RWPE2 (cell line): ENCODE data around the gene PRKAG2.

Source experiments
- ATAC-seq: fragments of 200-7000 bp; cut with Tn5 transposase; 3 replicates; pipeline ENCODE4 v1.9.1; 2021; ENCODE audit warnings: low read depth
- DNase-seq: peaks from one replicate; pipeline ENCODE4 v3.0.0-alpha.2; 2020; ENCODE audit warnings: low spot score
- H3K27ac ChIP-seq: fragments of 450-650 bp; 2 replicates; pipeline ENCODE4 v1.5.1; 2017; ENCODE audit warnings: mild to moderate bottlenecking; ENCODE audit not compliant: poor library complexity, severe bottlenecking
- H3K27me3 ChIP-seq: fragments of 250-450 bp; sonication (Bioruptor Pico); 2 replicates; pipeline ENCODE4 v1.5.1; 2021; ENCODE audit warnings: mild to moderate bottlenecking, moderate library complexity; ENCODE audit not compliant: insufficient read depth, poor library complexity, severe bottlenecking
- H3K36me3 ChIP-seq: fragments of 250-450 bp; sonication (Bioruptor Pico); 2 replicates; pipeline ENCODE4 v1.5.1; 2020; ENCODE audit warnings: low read depth, mild to moderate bottlenecking, moderate library complexity
- H3K4me1 ChIP-seq: fragments of 250-450 bp; sonication (Bioruptor Pico); 2 replicates; pipeline ENCODE4 v1.5.1; 2021; ENCODE audit warnings: mild to moderate bottlenecking, moderate library complexity; ENCODE audit not compliant: insufficient read depth, poor library complexity, severe bottlenecking
- H3K4me3 ChIP-seq: fragments of 250-450 bp; sonication (Bioruptor Pico); 2 replicates; pipeline ENCODE4 v1.5.1; 2021; ENCODE audit warnings: mild to moderate bottlenecking, moderate library complexity; ENCODE audit not compliant: severe bottlenecking
- H3K9me3 ChIP-seq: fragments of 250-450 bp; sonication (Bioruptor Pico); 2 replicates; pipeline ENCODE4 v1.5.1; 2021; ENCODE audit warnings: mild to moderate bottlenecking, moderate library complexity; ENCODE audit not compliant: severe bottlenecking
- TF ChIP-seq, protein P1 (sequence below): fragments of 450-650 bp; IDR thresholded peaks from one replicate; pipeline ENCODE4 v1.5.1; 2017; ENCODE audit warnings: mild to moderate bottlenecking, moderate library complexity; ENCODE audit not compliant: poor library complexity, severe bottlenecking

PRKAG2 gene

DNA sequence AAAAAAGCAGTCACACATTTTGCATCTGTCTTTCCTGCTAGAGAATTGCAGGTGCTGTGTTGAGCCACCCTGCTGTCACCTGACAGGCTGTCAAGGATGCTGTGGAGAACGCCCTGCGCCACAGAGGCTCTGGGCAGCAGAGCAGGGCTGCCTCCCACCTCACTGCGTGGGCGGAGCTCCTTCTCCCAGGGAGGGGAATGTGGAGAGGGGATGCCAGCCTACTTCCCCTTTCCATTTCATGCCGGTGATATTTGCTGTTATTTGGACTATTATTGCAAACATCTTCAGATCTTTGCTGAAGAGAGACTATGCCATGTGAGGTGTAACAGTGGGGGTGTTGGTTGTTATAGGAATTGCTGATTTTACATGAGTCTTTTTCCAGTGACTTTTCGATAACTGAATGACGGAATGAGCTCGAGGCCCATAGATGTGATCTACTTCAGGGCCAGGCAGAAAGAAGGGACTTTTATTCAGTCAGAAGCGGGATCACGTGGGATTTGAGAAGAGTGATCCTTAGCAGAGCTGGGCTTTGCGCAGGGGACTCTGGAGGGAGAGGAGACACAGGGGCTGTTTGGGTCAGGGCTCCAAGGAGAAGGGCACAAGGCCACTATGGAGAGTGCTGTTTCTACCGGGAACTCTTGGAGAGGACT, 13.6 kb upstream of the PRKAG2 start:
- ATAC-seq = no peak
- H3K4me3 ChIP-seq = no peak overlapping the region
- H3K27ac ChIP-seq = no peak overlapping the region
- TF ChIP-seq, protein P1, sequence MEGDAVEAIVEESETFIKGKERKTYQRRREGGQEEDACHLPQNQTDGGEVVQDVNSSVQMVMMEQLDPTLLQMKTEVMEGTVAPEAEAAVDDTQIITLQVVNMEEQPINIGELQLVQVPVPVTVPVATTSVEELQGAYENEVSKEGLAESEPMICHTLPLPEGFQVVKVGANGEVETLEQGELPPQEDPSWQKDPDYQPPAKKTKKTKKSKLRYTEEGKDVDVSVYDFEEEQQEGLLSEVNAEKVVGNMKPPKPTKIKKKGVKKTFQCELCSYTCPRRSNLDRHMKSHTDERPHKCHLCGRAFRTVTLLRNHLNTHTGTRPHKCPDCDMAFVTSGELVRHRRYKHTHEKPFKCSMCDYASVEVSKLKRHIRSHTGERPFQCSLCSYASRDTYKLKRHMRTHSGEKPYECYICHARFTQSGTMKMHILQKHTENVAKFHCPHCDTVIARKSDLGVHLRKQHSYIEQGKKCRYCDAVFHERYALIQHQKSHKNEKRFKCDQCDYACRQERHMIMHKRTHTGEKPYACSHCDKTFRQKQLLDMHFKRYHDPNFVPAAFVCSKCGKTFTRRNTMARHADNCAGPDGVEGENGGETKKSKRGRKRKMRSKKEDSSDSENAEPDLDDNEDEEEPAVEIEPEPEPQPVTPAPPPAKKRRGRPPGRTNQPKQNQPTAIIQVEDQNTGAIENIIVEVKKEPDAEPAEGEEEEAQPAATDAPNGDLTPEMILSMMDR = no peak
- no peaks in the 10 kb centered on the region for H3K36me3 ChIP-seq
- no peak for DNase-seq
- H3K27me3 ChIP-seq = peaks cover 16% of the 10 kb centered on the region
- H3K4me1 ChIP-seq = peaks cover 5% of the 10 kb centered on the region
- no peaks in the 10 kb centered on the region for H3K9me3 ChIP-seq

DNA sequence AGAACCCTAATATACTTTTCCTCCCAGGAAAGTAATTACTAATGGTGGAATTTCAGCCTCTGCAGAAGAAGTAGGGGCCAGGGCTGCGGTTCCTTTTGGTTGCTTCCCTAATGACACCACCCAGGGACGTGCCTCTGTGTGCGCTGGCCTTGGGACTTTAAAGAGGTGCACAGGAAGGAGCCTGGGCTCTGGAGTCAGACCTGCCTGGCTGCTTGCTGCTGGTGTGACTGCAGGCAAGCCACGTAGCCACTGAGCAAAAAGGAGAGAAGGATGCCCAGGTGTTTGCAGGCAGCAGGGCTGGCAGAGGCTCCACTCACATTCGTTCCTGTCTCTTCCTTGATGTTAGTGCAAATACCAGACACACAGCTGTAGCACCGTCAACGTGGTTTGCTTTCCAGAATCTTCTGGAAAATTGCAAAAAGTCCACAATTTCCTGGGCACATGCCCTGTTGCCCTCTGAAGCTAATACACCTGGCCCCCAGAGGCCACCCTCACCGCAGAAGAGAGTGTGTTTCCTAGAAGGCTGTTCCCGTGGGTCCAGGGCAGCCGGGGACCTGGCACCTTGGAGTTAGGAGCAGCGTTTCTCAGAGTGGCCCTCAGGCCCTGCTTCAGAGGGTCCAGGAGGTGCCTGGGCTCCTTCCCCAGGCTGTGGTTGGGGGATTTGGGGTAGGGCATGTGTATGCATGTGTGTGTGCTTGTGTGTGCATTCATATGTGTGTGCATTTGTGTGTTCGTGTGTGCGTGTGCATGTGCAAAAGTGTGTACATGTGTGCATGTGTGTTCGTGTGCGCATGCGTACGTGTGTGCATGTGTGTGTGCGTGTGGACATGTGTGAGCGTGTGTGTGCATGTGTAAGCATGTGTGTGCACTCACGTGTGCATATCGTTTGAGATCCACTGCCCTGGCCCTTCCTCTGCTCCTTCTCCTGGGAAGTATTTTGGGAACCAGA, 12.8 kb upstream of the PRKAG2 start:
- Histone ChIP-seq H3K4me1 (no peaks in the 10 kb centered on the region), H3K9me3 (no peaks in the 10 kb centered on the region), H3K27ac (no peak overlapping the region), H3K27me3 (peaks cover 16% of the 10 kb centered on the region), H3K4me3 (no peak overlapping the region), H3K36me3 (no peaks in the 10 kb centered on the region)
- TF ChIP-seq, protein P1 = no peak
- DNase-seq (no peak), ATAC-seq (no peak)

DNA sequence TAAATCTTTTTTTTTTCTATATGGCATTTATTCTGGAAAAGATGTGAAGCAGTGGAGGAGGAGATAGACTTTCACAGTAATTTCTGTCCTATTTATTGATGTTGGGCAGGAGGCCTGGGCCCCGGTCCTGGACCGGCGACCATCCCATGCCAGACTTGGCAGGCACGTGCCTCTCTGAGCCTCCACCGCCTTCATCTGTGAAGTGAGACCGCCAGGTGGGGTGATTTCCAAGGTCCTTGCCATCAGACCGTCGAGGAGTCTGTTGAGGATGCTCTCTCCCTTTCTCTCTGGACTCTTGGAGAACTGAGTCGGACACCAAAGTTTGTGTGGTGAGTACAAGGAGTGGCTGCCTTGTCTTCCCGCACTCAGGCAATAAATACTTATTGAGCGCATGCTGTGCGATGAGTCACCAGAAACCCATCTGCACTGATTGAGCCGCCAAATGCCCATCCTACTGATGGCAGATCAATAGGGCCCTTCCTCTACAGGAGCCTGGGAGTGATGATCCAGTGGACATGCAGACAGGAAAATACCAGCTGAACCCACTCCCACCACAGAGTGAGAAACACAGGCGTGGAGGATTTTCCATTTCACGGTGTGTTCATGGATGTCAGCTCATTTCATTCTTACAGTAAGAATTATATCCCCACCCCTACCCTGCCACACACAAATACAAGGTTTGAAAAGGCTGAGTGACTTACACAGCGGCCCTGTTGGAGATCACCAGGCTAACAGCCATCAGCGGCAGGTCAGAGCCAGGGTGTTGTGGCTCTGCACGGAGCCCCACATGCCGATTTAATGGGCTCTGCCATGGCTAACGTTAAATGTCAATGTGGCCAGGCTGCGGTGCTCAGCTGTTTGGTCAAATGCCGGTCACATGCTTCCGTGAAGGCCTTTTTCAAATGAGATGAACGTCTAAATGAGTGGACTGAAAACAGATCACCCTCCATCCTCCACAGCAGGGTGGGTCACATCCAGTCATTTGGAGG, 11.5 kb upstream of the PRKAG2 start:
- ATAC-seq = no peak
- TF ChIP-seq, protein P1 = no peak
- Histone ChIP-seq H3K27ac (no peak overlapping the region), H3K27me3 (peaks cover 16% of the 10 kb centered on the region), H3K4me1 (no peaks in the 10 kb centered on the region), H3K36me3 (no peaks in the 10 kb centered on the region), H3K9me3 (no peaks in the 10 kb centered on the region), H3K4me3 (no peak overlapping the region)
- DNase-seq = no peak

DNA sequence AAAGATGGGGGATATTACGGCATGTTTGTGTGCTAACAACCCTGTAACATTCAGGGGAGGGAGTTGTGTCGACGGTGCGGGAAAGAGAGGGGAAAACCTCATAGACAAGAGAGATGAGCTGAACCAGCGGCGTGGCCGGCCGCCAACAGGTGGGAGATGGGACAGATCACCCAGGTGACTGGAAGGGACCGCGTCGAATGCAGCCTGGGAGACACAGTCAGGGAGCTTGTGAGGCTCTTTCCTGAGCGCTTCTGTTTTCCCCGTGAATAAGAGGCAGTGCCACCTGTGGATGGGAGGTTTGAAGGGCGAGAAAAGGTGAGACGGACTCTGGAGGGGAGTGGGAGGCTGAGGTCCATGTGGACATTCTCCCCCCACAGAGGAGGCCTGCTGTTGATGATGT, 9.9 kb upstream of the PRKAG2 start:
- Histone ChIP-seq H3K9me3 (no peaks in the 10 kb centered on the region), H3K36me3 (no peaks in the 10 kb centered on the region), H3K27me3 (peaks cover 15% of the 10 kb centered on the region), H3K4me1 (no peaks in the 10 kb centered on the region), H3K4me3 (no peak overlapping the region), H3K27ac (no peak overlapping the region)
- DNase-seq (no peak), ATAC-seq (no peak)
- TF ChIP-seq, protein P1 = no peak
